Measurements from ENCODE around the gene FCER2.

FCER2 gene

GRCh38 chr19:7732045-7732444 lies 30.1 kb upstream of the FCER2 start, which contains the start of gene CLEC4G:
Gene CLEC4G (minus strand): TSS chr19:7732110. CDS start chr19:7732102, 8 bp downstream.
- no peak for DNase-seq (ENCODE audit: low spot score)

- no peak for DNase-seq (ENCODE audit: low spot score)
Observed at GRCh38 chr19:7731615-7732014, 29.7 kb upstream of the FCER2 start.

GRCh38 chr19:7731218-7731595 lies 29.3 kb upstream of the FCER2 start:
- no peak for DNase-seq (ENCODE audit: low spot score)

- no peak for DNase-seq (ENCODE audit: low spot score)
Observed at GRCh38 chr19:7730286-7731217, 28.6 kb upstream of the FCER2 start.

- no peak for DNase-seq (ENCODE audit: low spot score)
Observed at GRCh38 chr19:7729831-7730285, 27.9 kb upstream of the FCER2 start.

GRCh38 chr19:7729211-7729610 lies 27.3 kb upstream of the FCER2 start:
- DNase-seq (ENCODE audit: low spot score): no peak

- no peak for DNase-seq (ENCODE audit: low spot score)
Observed at GRCh38 chr19:7725791-7726190, 23.9 kb upstream of the FCER2 start.

- DNase-seq (ENCODE audit: low spot score): no peak
Observed at GRCh38 chr19:7722231-7722651, 20.3 kb upstream of the FCER2 start.

GRCh38 chr19:7720351-7720750 lies 18.4 kb upstream of the FCER2 start:
- DNase-seq (ENCODE audit: low spot score): no peak

GRCh38 chr19:7718668-7719067 lies 16.7 kb upstream of the FCER2 start:
- no peak for DNase-seq (ENCODE audit: low spot score)

GRCh38 chr19:7716762-7717161 lies 14.8 kb upstream of the FCER2 start:
- no peak for DNase-seq (ENCODE audit: low spot score)

- no peak for DNase-seq (ENCODE audit: low spot score)
Observed at GRCh38 chr19:7715671-7716070, 13.7 kb upstream of the FCER2 start.

GRCh38 chr19:7710616-7711015 lies 8.7 kb upstream of the FCER2 start:
- no peak for DNase-seq (ENCODE audit: low spot score)

GRCh38 chr19:7709932-7710460 lies 8.1 kb upstream of the FCER2 start:
- no peak for DNase-seq (ENCODE audit: low spot score)

GRCh38 chr19:7706955-7707456 lies 5.1 kb upstream of the FCER2 start:
- DNase-seq (ENCODE audit: low spot score): no peak

- no peak for DNase-seq (ENCODE audit: low spot score)
Observed at GRCh38 chr19:7706188-7706954, 4.4 kb upstream of the FCER2 start.

GRCh38 chr19:7705387-7706187 lies 3.7 kb upstream of the FCER2 start:
- DNase-seq (ENCODE audit: low spot score): peak; percentile 9

- DNase-seq (ENCODE audit: low spot score): no peak
Observed at GRCh38 chr19:7704280-7705060, 2.5 kb upstream of the FCER2 start.

- no peak for DNase-seq (ENCODE audit: low spot score)
Observed at GRCh38 chr19:7703332-7703731, 1.4 kb upstream of the FCER2 start.

- DNase-seq (ENCODE audit: low spot score): no peak
Observed at GRCh38 chr19:7701049-7701653, 780 bp downstream of the FCER2 start.
